ENCODE data around the gene AGBL5. TPM values are rescaled to one million over a fixed set of nuclear protein-coding genes. Genes with fewer than 3 reads are reported as not detected.

AGBL5 gene
- total RNA-seq, 1 donor from 2014 or later: 18.9 TPM

DNA sequence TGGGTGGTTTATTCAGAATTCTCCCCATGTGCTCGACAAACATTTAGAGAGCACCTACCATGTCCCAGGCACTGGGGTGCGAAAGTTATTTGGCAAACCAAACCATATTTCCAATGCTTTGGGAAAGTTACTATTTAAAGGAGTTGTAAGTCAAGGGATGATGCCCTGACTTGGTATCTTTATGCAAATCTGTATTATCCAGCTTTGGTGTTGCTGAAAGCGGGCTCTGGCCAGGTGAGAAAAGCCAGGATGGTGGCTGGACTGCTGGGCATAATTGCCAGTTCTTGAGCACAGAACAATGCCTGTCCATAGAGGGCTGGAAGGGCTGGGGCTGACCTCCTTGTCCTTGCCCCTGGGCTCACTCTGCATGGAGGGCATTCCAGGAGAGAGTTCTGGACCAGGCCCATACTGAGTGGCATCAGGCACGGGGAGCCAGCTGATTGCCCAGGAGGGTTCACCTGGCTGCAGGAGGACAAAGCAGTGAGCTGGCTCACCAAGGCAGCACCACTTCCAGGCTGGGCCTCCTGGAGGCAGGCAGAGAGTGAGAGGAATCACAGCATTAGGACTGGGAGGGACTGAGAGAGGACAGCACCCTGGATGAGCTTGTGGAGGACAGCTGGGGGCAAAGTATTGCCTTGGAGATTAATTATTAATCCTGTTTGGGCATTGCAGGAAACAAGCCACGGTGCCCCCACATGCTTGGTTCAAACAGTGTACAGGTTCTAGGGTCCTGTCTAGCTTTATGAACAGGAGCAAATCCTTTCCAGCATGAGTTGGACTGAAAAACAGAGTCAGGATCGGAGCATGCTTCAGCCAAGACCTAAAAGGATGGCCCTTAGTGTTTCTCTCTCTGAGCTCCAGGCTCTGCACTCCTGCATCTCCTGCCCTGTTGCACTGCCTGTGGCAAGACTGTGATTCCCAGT lies 42.2 kb downstream of the AGBL5 start:
- H3K36me3 ChIP-seq: no peaks in the 10 kb centered on the region
- H3K4me3 ChIP-seq: no peak overlapping the region
- ATAC-seq: no peak
- no peaks in the 10 kb centered on the region for H3K27me3 ChIP-seq (ENCODE audit: low read depth)
- intact Hi-C loops (cut with DNase I): no loop called here
- TF ChIP-seq, protein P1, sequence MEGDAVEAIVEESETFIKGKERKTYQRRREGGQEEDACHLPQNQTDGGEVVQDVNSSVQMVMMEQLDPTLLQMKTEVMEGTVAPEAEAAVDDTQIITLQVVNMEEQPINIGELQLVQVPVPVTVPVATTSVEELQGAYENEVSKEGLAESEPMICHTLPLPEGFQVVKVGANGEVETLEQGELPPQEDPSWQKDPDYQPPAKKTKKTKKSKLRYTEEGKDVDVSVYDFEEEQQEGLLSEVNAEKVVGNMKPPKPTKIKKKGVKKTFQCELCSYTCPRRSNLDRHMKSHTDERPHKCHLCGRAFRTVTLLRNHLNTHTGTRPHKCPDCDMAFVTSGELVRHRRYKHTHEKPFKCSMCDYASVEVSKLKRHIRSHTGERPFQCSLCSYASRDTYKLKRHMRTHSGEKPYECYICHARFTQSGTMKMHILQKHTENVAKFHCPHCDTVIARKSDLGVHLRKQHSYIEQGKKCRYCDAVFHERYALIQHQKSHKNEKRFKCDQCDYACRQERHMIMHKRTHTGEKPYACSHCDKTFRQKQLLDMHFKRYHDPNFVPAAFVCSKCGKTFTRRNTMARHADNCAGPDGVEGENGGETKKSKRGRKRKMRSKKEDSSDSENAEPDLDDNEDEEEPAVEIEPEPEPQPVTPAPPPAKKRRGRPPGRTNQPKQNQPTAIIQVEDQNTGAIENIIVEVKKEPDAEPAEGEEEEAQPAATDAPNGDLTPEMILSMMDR (IDR thresholded peaks at IDR 0.05): no peak
- peaks cover 16% of the 10 kb centered on the region for H3K4me1 ChIP-seq
- H3K27ac ChIP-seq: no peak overlapping the region
- no peaks in the 10 kb centered on the region for H3K9me3 ChIP-seq
- no peak for DNase-seq

DNA sequence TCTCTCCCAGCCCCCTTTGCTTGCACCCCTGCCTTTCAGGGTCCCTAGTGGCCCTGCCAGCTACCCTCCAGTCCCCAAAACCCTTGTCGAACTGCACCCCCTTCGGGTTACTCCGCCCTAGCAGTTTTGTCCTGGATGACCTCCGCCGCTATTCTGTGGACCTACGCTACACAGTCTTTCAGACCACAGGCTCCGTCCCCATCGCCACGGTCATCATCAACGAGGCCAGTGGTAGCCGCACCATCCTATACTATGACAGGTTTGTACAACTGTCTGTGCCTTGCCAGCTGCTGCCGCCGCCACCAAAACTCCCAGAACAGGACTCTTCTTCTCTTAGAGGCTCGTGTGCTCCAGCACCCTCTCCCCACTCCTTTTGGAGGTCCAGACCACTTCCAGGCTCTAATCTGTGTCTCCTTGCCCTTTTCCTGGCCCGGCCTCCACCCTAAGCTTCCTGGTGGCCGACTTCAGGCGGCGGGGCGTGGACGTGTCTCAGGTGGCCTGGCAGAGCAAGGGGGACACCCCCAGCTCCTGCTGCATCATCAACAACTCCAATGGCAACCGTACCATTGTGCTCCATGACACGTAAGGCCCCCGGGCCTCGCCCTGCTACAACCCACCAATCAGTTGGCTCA lies 43.0 kb downstream of the AGBL5 start:
- DNase-seq (no peak), ATAC-seq (no peak)
- TF ChIP-seq, protein P1 (IDR thresholded peaks at IDR 0.05): no peak
- no peak overlapping the region for H3K4me3 ChIP-seq
- no peaks in the 10 kb centered on the region for H3K27me3 ChIP-seq (ENCODE audit: low read depth)
- no peaks in the 10 kb centered on the region for H3K36me3 ChIP-seq
- peaks cover 16% of the 10 kb centered on the region for H3K4me1 ChIP-seq
- no peak overlapping the region for H3K27ac ChIP-seq
- intact Hi-C loops (cut with DNase I): no loop called here
- H3K9me3 ChIP-seq: no peaks in the 10 kb centered on the region

DNA sequence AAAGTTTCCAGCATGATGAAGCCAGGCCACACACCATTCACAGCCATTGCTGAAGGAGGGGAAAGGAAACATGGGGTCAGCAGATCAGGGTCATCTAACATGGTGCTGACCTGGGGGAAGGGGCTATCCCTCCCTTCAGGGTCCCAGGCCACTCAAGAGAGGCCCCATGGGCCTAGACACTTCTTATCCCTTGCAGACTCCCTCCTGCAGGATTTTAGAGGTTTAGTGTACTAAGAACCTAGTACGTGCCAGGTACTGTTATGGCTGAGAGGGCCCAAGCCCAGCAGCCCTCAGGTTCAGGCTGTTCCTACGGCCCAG lies 43.9 kb downstream of the AGBL5 start:
- TF ChIP-seq, protein P1 (IDR thresholded peaks at IDR 0.05): no peak
- peaks cover 16% of the 10 kb centered on the region for H3K4me1 ChIP-seq
- ATAC-seq: no peak
- no peak for DNase-seq
- no peaks in the 10 kb centered on the region for H3K36me3 ChIP-seq
- H3K4me3 ChIP-seq: no peak overlapping the region
- no peaks in the 10 kb centered on the region for H3K9me3 ChIP-seq
- H3K27ac ChIP-seq: no peak overlapping the region
- H3K27me3 ChIP-seq (ENCODE audit: low read depth): no peaks in the 10 kb centered on the region
- intact Hi-C loops (cut with DNase I): no loop called here

DNA sequence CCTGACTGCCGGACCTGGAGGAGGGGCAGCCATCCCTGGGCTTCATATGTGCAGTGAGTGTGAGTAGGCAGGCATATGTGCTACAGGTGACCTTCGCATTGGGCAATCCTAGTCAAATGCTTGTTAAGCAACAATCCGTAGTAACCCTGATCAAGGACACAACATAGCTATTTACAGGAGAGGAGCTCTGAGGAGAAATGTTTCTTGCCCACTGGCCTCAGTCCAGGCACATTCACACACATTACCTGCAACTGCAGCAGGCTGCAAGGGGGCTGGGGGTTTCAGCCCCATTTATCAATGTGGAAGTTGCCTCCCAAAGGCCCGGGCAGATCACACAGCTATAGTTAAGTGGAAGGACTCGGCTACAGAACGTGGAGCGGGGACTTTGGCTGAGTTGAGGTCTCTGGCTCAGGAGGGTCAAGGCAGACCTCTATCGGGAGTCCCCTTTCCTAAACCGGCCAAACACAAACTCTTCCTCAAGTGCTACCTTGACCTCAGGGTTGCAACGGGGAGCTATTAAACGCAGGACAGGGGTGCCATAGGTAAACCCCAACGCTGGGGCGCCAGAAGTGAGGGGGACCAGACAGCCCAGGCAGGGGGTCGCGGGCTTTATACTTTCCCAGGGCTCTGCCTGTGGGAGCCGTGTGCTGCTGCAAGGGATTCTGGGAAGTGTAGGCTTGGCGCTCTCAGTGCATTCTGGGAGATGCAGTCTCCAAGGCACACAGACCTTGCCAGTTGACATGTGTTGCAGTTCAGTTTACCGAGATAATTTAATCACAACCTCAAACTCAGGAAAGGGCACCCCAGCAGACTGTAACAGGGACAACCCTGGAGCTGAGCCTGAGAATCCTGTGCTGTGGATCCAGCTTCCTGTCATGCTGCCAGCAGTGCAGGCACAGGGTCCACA lies 44.5 kb downstream of the AGBL5 start:
- H3K4me3 ChIP-seq: peak overlapping the region; percentile 48
- peaks cover 16% of the 10 kb centered on the region for H3K4me1 ChIP-seq
- TF ChIP-seq, protein P1 (IDR thresholded peaks at IDR 0.05): no peak
- ATAC-seq (peak; percentile 79 to 91), DNase-seq (peak; percentile 67)
- no peaks in the 10 kb centered on the region for H3K36me3 ChIP-seq
- no peaks in the 10 kb centered on the region for H3K27me3 ChIP-seq (ENCODE audit: low read depth)
- peak overlapping the region; percentile 1 for H3K27ac ChIP-seq
- intact Hi-C loops (cut with DNase I): no loop called here
- no peaks in the 10 kb centered on the region for H3K9me3 ChIP-seq

DNA sequence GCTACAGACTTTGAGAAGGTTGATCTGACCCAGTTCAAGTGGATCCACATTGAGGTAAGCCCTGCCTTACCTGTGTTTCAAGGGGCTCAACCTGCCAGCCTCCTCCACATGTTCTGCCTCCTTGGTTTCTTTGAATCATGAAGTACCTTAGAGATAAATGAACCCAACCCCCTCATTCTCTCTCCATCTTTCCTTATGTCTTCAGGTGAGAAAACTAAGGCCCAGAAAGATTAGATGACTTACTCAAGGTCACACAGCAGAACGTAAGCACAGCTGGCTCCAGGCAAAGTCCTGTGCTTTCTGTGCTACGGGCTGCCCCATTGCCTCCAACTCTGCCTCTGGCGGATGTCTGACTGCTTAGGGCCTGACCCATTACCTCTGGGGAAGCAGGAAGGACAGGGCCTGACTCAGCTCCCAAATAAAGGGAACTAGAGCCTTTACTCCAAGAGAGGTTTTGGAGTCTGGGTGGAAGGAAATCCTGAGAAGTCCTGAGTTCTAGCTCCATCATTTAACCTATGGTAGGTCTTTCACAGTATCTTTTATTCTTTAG lies 45.4 kb downstream of the AGBL5 start:
- H3K4me1 ChIP-seq: peaks cover 16% of the 10 kb centered on the region
- H3K27me3 ChIP-seq (ENCODE audit: low read depth): no peaks in the 10 kb centered on the region
- TF ChIP-seq, protein P1 (IDR thresholded peaks at IDR 0.05): no peak
- no peak for DNase-seq
- H3K9me3 ChIP-seq: no peaks in the 10 kb centered on the region
- peak in 1 of 2 donors; percentile 13 for ATAC-seq
- H3K27ac ChIP-seq: no peak overlapping the region
- no peak overlapping the region for H3K4me3 ChIP-seq
- intact Hi-C loops (cut with DNase I): no loop called here
- no peaks in the 10 kb centered on the region for H3K36me3 ChIP-seq

All from lower lobe of right lung (tissue), 2 donors.